HG02943 (cell line): ENCODE data around the gene CAP2.

ENCODE experiments used
- ATAC-seq: cut with Tn5 transposase; IDR thresholded peaks from one replicate; pipeline ENCODE4 v1.9.1; 2021; ENCODE audit warnings: mild to moderate bottlenecking, low read depth, moderate library complexity; ENCODE audit not compliant: unreplicated experiment

The CAP2 gene

GRCh38 chr6:17470938-17471327 lies 77.5 kb downstream of the CAP2 start:
- no peak for ATAC-seq

DNA sequence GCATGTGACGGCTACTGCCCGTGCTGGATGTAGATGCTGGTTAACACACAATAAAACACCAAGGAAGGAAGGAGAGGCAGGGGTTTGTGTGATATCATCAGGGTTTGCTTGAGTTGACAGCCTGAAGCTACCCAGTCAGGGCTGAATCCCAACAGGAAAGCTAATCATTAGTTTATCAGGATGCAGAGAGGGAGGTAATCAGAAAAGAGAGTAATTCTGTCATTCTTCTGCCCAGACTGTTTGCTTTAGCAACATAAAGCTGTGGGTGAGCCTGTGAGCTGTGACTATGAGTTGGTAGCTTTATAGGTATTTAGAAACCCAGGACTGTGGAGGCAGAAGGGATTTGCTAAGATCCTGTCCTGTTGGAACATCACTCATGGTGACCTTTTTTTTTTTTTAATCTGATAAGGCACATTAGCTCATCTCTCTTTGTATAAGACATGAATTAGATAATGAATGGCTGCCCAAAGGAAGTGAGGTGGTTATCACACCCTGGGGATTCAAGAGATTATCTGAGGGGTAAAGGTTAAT lies 79.3 kb downstream of the CAP2 start:
- ATAC-seq, result no peak

GRCh38 chr6:17473554-17473953 lies 80.2 kb downstream of the CAP2 start:
- no peak for ATAC-seq

DNA sequence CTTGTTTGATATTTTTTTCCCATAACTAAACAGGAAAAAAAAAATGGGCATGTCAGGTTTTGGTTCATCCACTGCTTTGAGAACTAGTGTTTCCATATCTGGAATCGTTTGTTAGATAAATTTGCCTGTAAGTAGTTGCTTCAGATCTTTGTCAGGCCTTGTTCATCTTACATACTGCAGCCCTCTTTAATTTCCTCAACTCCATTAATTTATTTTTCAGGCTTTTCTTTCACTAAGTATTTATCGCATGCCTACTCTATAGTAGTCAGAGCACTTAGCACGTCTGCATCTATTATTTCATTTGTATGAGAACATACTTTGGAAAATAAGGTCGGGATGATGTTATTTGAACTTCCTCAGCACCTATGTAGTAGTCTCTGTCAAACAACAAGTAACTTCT lies 80.9 kb downstream of the CAP2 start:
- ATAC-seq, result no peak

DNA sequence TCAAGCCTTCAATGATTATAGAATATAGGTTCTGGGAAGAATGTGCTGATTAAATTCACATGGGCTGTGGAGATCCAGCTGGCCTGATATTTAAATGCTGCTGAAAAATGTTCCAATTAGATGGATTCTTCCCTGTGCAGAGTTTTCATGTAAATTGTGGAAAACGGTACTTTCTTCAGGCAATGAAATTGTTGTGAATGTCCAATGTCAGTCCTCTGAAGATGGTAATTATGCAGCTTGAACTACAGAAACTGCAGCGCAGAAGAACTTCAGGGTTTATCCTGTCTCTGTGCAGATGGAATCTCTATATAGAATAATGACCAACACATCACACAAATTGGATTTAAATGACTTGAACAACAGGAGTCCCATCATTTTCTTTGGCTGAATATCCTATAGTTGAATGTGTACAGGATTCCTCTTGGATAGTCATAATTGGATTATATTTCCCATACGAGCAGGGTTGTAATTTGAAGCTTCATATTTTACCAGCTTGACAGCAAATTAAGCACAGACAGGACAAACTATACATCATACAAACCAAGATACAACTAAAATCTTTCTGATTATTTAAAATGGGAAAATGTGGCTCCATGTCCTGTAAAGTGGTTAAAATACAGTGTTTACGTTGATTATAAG lies 82.3 kb downstream of the CAP2 start:
- ATAC-seq, result no peak

- ATAC-seq, result no peak
Measured at GRCh38 chr6:17476511-17476910, 83.1 kb downstream of the CAP2 start.

DNA sequence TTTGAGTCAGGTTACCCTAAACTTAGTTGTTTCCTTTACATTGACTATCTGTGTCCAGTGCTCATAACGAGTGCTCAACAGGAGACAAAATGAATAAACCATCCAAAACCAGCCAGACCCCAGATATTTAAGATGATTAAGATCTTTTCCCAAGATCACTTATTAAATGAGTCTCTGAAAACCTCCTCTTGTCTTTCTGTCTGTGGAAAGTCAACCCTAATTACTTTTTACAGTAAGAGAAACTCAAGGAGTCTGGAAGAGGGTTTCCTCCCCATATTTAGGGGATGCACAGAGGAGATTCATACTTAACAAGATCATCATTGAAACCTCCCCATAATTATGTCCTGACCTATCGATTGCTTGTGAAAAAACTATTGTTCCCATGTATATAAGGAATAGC lies 84.0 kb downstream of the CAP2 start:
- ATAC-seq, result no peak

- ATAC-seq, result no peak
Measured at GRCh38 chr6:17478223-17478907, 85.0 kb downstream of the CAP2 start.

DNA sequence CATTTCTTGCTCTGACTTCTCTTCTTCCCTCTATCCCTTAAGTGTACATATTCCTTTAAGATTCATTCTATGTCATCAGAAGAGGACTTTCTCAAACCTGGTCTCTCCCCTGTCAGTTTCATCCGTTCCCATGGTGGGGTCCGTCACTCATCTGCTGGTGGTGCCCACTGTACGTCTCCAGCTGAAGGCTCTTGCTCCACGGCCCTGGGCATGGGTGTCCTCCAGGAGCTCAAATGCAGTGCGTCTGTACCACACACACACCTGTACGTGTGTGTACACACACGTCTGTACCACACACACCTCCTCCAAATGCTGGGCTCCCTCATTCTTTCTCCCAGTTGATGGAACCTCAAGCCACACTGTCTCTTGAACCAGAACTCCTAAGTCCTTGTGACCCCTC lies 85.6 kb downstream of the CAP2 start:
- no peak for ATAC-seq

- no peak for ATAC-seq
Measured at GRCh38 chr6:17480476-17480875, 87.1 kb downstream of the CAP2 start.

DNA sequence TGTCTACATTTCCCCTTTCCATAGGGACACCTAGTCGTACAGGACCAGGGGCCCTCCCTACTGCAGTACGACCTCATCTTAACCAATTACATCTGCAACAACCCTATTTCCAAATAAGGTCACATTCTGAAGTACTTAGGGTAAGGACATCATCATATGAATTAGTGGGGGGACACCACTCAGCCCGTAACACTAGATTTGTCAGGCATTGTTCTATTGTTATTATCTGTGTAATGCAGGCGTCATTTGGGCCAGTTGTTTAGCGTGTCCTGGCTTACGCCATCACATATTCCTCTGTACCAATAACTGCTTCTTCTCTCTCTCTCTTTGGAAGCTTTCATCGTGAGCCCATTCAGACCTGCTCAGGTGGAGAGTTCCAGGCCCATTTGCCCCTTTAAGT lies 89.3 kb downstream of the CAP2 start:
- ATAC-seq, result no peak

GRCh38 chr6:17483391-17484016 lies 90.1 kb downstream of the CAP2 start:
- ATAC-seq, result no peak

DNA sequence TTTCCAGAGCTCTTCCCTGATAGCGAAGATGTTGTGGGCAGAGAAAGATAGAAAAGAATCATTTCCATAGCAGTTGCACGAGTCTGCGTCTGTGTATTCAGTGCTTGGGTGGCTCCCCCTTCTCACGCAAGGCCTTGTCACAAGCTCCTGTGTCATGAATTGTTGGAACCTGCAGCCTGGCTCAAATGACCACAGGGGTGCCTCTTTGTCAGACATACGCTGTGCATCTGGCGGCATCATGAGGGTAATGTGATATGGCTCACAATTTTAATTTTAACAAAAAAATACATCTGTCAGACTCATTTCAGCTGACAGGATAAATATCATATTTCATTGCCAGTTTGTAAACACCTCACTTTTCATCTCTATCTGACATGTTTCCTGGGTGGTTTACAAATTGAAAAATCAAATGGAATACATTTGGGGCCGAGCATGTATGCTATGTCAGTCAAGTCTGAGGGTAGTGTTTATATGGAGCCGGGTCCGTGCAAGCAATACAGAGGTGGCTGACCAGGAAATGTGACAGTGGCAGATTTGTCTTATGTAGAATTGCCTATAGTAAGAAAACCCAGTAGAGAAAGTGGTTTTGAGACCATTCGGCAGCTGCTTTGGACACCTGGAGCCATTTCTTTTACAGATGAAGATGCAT lies 90.9 kb downstream of the CAP2 start:
- ATAC-seq, result no peak

GRCh38 chr6:17485181-17485580 lies 91.8 kb downstream of the CAP2 start:
- ATAC-seq, result no peak

GRCh38 chr6:17485946-17486345 lies 92.6 kb downstream of the CAP2 start:
- ATAC-seq, result no peak

DNA sequence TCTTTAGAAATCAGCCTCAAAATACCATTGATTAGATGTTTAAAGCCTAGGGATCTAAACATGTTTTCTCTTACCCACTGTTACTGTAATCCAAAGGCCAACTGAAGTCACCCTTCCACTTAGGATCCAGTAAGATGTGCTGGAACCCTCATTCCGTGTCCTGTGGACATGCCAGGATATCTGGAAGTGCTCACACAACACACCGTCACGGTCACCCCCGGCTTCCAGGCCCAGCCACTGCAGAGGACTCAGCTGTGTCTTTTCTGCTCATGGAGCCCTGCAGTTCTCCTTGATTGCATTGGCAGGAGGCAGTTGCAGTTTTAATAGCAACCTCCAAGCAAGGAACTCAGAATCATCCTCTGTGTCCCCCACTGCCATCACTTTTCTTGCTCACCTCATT lies 93.3 kb downstream of the CAP2 start:
- ATAC-seq, result no peak

DNA sequence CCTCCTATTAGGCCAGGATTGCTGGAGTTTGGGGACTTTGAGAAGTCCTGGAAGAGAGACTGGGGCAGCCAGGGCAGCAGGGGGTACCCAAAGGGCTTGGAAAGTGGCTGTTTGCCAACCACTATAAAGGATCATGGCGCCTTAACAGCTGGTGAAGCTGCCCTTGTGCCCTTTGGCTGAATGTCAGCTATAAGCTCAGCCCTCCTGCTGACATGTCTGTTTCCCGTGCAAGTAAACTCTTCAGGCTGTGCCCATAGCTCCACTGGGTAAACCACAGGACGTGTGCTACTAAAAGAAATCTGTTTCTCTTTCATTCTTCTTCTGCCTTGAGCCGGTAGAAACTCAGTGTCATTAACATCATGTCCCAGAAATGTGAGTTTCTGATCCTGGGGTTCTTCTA lies 97.3 kb downstream of the CAP2 start:
- ATAC-seq, result no peak

DNA sequence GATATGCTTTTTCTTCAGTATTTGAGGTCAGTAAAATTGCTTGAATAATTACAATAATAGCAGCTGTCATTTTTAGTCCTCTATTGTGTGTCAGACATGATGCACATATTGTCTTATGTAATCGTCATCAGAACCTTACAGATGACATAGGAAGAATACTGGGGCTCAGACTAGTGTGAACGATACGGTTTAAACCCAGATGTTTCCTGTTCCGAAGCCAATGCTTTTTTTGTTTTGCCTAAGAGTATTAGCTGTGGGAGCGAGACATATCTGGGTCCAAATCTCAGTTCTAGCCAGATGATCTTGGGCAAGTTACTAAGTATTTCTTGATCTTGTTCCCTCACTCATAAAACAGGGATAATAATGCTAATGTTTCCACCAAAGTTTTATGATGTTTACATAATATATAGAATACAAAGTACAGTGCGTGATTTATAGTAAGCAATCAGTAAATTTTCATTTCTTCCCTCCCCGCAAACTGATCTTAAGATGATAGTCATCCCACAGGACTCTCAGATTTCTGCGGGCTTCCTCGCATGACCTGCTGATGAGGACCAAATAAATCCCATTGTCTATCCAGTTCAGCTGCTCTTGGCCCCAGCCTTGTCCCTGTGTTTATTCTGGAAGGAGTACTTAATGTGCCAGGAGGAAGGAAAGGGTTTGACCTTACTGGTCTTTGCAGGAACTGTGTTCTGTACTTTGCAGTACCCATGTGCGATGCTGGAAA lies 98.2 kb downstream of the CAP2 start:
- ATAC-seq, result no peak

- no peak for ATAC-seq
Measured at GRCh38 chr6:17492350-17492749, 99.0 kb downstream of the CAP2 start.

DNA sequence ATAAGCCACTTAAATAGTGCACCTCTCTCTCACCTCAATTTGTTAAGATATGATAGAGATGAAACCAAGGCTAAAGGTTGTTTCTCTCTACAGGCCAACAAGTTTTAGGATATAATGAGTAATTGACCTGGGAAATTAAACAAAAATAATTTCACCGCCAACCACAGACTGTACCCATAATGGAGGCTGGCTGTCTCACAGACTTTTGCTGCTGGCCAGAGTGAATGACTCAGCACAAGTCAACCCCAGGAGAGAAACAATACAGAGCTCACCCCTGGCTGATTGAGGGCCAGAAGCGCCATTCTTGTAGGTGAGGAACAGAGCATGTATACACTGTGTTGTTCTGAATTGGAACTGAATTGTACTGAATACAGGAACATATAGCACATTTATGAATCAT lies 99.9 kb downstream of the CAP2 start:
- ATAC-seq, result no peak

DNA sequence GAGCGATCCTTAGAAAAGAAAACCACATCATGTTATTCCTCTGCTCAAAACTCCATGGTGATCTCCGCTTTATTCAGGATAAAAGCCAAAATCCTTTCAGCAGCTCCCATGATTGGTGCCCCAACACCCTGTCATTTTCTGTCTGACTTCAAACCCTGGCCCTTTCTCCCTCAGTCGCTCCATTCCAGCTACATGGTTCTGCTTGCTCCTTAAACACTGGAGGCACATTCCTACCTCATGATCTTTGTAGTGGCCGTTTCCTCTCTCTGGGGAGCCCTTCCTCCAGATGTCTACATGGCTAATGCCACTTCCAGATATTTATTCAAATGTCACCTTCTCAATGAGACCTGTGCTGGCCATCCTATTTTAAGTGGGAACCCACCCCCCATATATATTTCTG lies 100.8 kb downstream of the CAP2 start:
- ATAC-seq, result no peak
